SW480 (cell line): ENCODE data around the gene ZBTB16.
A peak's percentile ranks its signal among the peaks of the same experiment; 100 is the strongest.
"Not testable (repeated sequence)": the region's sequence is repeated elsewhere in the genome, so short reads cannot be mapped to it uniquely, and the experiment has no call there.

Experiments
- DNase-seq: peaks from one replicate; pipeline ENCODE4 v3.0.0-alpha.2; 2016; ENCODE audit warnings: low spot score

ZBTB16 gene

DNA sequence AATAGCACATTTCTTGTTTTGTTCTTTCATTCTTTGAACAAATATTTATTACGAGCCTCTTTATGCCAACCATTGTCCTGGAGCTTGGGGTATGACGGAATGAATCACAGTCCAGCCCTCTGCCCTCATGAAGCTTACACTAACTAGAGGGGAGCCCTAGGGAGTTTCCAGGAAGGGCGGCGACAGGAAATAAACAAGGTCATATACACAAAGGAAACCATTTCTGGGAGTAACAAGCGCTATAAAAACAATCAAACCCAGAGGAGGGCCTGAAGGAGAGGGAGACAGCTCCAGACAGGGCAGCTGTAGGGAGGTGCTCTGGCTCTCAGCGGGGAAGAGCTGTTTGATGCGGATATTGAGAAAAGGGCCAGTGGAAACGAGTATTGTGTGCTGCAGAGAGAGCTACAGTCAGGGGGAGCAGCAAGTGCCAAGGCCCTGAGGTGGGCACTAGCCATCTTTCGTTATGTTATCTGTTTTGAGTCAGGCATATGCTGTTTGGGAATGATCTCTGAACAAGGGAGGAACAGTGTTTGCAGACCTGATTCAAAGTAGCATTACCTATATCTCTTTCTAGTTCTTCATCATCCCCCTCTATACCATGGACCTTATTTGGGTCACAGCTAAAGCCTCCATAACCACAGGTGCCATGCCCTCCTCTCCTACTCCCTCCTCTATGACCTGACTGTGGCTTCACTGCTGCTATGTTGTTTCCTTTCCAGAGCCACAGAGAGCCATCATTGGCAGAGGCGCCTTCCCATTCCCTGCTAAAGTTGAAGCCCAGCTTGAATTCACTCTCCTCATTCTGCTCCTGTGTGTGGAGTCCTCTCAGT lies 15.3 kb upstream of the ZBTB16 start:
- no peak for DNase-seq

DNA sequence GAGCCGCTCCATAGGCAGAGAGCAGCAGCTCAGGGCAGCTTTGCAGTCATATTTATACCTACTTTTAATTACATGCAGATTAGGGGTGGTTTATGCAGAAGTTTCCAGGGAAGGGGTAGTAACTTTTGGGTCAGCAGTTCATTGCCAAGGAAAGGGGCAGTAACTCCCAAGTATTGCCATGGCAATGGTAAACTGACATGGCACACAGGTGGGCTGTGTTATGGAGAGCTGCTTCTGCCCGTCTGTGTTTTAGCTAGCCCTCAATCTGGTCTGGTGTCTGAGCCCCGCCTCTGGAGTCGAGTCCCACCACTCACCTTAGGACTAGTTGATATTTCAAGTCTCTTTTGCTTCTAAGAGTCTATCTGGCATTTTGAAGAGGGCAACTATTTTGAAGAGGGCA lies 12.2 kb upstream of the ZBTB16 start:
- DNase-seq: no peak

DNA sequence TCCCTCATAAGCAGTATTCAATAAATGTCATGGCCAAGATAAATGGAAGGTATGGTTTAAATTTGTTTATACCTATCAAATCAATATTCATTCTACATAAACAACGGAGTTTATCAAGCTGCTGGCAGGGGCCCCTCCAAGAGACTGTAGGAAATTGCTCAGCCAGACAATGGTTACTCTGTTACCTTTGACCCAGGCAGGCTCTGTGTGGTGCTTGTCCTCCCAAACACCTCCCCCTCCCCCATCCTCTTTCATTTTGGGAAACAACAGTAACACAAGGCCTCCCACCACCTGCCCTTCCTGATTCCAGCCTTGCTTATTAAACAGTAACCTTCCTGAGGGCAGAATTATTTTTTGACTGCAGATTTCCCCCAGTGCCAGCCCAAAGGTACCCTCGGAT lies 10.5 kb upstream of the ZBTB16 start:
- DNase-seq: no peak

DNA sequence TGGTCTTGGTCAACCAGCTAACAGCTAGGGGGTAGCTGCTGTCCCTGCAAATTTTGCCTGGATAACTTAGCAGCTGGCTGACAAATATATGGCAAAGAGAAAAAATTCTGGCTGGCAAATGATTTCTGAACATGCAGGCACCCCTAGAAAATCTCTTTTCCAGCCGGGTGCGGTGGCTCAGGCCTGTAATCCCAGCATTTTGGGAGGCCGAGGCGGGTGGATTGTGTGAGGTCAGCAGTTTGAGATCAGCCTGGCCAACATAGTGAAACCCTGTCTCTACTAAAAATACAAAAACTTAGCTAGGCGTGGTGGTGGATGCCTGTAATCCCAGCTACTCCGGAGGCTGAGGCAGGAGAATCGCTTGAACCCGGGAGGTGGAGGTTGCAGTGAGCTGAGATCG lies 9.7 kb upstream of the ZBTB16 start:
- not testable (repeated sequence) for DNase-seq

DNA sequence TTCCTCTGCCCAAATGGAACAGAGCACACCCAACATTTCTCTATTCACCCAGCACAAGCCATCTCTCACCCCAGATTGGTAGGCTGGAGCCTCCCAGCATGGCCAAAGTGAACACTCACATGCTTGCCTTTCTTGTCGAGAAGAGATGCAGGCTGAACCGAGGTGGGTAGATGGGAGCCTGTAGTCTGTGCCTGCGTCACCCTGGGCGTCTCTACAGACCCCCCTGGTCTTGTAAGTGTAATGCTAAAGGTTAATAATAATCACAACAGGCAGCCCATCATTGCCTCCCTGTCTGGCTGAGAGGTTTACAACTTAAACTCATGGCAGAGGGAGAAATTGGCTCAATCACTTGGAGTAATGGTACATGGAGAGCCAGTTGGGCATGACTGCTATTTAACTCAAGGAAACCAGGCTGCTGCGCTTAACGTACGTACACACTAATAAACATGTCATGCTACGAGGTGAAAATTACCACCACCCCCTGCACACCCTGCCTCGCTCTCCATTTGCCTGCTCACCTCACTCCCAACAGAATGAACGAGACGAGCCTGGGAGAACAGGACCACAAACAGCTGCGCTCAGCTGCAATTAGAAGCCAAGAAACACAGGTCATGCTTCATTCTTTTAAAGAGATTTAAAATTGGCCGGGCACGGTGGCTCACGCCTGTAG lies 9.1 kb upstream of the ZBTB16 start:
- no peak for DNase-seq

DNA sequence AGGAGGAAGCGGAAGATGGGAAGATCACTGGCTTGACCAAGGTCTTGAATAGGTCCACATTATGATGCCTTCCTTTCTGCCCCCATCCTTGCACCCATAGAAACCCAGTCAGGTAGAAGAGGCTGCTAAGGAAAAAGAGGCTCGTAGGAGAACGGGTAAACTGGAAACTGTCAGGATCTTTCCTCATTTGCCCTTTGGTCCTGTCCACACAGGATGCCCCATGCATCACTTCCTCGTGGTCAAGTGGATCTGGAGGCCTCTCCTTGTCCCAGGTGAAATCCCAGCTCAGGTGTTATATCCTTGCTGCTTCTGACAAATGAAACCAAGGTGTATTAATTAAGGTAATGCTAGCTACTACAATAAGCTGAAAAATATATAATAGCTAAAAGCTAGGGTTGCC lies 8.0 kb upstream of the ZBTB16 start:
- no peak for DNase-seq

DNA sequence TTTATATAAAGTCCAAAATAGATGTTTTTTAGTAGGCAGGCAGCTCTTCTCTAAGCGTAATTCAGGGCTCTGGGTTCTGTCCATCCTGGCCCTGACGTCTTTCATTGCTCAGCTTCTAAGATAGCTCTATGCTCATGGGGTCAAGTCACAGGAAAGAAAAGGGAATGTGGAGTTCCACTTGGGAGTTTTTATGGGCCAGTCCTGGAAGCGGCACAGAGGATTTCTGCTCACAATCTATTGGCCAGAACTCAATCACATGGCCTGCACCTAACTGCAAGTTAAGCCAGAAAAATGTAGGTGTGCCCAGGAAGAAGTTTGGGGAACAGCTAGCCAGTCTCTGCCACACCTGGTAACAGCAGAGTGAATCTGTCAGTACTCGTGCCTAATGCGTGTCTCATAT lies 7.4 kb upstream of the ZBTB16 start:
- DNase-seq: no peak

DNA sequence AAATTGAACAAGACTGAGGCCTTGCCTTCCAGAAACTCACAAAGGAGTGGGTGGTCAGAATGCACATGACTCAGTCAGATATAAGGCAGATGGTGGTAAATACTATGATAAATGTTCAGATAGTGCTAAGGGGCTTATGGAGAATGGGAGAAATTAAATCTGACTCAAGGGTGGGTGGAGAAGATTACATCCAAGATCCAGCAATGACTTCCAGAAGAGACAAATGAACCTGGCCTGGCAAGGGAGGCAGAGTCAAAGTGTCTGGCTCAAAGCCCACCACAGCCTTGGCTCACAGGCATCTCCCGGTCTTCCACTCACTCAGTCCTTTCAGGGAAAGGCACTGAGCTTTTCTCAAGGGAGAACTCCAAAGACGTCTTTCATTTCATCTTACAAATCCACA lies 6.1 kb upstream of the ZBTB16 start:
- no peak for DNase-seq

DNA sequence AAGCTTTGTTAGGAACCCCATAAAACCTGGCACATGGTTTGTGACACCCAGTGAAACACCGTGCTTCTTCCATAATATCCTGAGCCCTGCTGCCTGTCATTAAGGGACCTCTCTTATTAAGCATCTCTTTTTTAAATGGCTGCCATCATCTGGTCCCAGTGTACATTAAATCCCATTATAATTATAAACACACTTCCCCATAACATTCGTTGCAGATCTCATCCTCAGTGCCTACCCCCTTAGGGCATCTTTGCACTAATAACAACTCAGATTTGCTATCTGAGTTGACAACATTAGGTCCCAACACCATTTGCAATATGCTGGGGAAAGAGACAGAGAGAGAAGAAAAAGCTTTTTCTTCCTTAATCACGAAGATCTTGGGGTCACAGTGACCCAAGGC lies 4.7 kb upstream of the ZBTB16 start:
- no peak for DNase-seq

DNA sequence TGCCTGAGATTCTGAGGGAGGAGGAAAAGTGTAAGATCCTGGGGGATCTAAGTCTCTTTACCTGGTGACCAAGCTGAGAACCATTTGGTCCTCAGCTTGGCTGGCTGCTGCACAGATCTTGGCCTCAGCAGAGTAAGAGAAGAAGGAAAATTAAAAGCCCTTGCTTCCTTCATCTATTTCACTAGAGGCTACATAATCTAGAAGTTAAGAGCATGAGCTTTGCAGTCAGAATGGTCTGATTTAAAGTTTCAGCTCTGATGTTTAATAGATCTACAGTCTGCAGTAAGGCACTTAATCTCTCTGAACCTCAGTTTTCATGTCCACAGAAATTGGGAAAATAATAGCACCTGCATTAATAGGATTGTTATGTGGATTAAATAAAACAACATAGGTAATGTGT lies 3.1 kb upstream of the ZBTB16 start:
- no peak for DNase-seq

DNA sequence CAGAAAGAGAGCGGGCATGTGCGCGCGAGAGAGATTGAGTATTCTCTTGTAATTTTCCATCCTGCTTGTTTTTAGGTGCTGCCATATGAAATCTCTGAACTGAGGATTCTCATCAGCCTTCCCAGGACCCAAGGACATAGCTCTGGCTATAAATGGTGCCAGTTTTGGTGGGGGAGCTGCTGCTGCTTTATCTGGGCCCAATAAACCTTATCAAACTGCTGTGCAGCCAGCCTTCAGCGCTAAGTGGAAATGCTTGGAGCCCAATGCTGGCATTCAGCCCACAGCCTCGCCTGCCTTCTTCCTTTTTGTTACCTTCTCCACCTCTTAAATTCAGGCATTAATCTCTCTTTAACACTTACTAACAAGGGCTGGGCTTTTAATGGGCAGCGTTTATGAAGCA lies 2.4 kb upstream of the ZBTB16 start:
- no peak for DNase-seq

DNA sequence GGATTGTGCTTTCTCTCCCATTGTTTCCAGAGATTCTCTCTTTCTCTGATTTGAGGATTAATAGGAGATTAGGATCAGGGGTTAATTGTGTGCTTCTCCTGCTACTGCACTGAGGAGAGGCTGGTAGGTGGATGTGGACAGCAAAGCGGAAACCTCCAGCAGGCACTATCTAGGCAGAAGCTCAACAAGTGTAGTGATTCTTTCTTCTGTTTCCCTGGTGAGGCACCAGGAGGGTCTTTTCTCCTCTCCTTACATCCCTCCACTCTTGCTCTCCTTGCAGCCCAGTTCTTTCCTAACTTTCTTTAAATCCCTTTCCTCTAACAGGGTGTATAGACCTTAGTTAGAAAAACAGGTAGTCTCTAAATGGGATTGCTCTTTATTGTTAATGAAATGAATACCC lies 1.9 kb upstream of the ZBTB16 start:
- DNase-seq: no peak

DNA sequence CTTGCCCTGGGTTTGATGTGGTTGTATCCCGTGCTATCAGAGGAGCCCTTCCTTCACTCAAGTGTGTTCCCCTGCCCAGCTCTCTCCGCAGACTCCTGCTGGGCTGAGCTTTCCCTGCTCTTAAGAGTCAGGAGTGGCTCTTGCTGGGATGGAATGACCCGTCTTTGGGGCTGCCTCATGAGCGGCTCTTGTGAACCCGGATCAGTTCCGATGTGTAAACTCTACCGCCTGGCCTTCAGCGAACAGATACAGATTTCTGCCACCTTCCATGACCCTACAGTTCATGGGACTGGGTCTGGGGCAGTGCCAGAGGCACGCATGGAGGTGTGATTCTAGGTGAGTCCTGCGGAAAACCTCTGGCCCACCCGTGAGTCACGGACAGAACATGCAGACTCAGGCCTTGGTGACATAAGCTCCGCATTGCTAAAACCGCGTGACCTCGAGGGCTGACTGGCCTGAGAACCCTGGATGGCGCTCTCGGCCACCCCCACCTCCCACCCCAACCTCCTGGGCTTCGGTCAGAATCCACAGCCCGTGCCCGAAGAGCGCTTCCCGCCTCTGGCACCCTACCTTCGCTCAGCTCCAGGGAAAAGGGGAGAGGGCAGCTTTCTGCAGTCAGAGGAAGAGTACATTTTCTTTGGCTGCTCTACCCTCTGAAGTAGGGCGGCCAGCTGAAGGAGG lies 1.3 kb upstream of the ZBTB16 start:
- DNase-seq: no peak

DNA sequence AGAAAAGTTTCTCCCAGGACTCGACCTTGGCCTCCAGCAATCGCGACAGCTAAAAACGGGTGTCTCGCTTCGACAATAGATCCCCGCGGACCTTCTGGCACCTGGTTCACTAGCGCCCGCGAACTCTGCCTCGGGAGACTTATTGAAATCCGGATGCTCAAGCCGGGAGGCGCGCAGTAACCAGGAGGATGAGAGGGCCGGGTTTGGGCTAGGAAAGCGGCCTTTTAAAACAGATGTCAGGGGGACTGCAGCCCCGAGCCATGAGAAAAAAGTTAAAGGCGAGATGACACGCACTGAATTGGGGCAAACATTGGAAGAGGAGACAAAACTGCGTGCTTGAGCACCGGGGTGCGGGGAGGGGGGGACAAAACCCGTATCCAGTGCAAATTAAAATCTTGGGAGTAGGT lies 637 bp upstream of the ZBTB16 start:
- no peak for DNase-seq

DNA sequence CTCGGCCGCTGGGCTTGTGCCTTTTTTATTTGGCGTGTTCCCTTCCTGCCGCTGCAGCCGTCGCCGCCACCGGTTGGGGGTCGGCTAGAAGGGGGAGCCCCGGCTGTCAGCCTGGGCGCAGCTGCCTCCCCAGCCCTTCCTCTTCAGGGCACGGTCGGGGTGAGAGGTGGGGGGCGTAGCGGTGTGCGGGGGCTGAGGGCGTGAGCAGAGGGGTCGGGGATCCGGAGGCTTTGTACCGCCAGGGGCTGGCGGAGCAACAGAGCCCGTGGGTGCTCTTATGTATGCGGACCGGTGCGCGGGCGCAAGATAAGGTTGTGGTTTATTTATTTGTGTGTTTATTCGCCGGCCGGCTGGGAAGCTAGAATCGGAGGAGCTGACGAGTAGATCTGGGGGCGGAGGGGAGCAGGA lies 477 bp downstream of the ZBTB16 start:
- DNase-seq: peak; percentile 41

DNA sequence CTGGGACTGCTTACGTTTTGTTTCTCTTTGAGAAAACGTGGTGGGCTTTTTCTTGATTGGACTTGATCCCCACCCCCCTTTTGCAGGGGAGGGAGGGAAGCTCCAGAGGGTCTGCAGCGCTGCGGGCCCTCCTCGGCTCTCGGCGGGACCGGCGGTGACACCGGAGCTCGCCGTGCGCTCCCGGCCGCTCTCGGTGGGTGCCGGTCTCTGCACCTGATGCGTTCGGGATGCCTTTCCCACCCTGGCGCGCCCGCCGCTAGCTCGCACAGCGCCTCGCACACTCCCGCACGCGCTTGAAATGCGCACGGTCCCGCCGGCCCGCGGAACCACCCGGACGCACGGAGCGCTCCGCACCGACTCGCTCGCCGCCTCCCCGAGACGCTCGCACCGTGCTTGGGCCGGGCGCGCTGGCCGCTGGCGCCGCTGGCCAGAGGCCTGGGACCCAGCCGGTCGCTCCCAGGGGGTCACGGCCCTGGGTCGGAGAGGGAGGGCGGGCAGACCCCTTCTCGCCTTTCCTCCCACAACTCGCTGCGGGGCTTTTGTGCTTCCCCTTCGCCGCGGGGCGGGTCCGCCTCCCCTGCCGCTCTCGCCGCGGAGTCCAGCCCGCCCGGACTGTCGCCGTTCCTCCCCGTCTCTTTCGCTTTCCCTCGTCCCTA lies 1.0 kb downstream of the ZBTB16 start:
- DNase-seq: no peak

DNA sequence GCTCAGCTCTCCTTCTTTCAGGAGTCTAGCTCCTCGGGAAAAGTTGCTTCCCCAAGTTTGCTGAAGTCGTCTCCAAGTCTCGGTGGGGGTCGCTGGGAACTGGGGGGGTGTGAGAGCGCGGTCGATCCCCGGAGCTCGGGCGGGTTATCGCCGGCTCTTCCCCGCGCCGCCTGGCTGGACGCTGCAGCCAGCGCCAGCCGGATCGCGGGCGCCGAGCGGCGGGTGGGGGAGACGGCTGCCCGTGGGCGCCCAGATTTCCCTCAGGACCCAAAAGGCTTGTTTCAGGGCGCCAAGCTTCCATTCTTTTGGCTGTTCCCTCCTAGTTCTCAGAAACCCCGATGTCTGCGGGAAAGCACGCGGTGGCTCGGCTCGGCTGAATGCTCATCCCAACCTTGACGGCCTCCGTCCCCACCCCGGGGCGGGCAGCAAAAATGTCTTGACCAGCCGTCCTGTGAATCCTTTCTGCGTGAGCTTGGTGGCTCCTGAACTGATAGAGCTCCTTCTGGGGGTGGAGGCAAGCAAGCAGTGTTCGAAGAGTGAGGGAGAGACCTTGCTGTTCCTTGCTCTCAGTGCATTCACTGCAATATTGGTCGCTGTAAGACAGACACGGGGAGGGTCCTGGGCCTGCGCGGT lies 1.7 kb downstream of the ZBTB16 start:
- DNase-seq: peak; percentile 18

DNA sequence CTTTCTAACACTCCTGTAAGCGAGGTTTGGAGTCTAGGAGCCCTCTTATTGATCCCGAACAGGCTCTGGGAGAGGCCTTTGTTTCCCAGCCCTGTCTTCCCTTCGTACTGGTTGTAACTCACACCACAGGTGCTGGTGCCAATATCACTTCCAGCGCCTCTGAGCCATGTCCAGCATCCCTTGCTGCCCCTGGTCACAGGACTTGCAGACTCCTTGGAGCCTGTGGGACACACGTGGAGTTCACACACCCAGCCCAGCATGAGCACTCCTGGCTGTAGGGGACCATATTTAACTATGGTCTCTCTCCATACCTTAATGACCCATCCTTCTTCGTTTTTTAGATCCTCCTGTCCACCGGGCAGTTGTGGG lies 2.2 kb downstream of the ZBTB16 start:
- no peak for DNase-seq

DNA sequence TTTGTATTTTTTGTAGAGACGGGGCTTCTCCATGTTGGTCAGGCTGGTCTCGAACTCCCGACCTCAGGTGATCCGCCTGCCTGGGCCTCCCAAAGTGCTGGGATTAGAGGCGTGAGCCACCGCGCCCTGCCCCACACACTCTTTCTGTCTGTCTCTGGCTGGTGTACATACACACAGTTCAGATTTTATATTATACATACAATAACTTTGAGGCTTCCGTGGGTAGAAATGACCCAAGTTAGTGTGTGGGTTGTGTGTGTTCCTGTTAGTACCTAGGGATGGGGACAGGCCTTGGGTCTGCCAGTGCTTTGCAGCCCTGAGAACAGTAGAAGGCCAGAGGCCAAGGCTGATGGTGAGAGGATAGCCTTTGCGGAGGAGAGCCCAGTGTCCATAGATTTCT lies 2.8 kb downstream of the ZBTB16 start:
- DNase-seq: no peak

DNA sequence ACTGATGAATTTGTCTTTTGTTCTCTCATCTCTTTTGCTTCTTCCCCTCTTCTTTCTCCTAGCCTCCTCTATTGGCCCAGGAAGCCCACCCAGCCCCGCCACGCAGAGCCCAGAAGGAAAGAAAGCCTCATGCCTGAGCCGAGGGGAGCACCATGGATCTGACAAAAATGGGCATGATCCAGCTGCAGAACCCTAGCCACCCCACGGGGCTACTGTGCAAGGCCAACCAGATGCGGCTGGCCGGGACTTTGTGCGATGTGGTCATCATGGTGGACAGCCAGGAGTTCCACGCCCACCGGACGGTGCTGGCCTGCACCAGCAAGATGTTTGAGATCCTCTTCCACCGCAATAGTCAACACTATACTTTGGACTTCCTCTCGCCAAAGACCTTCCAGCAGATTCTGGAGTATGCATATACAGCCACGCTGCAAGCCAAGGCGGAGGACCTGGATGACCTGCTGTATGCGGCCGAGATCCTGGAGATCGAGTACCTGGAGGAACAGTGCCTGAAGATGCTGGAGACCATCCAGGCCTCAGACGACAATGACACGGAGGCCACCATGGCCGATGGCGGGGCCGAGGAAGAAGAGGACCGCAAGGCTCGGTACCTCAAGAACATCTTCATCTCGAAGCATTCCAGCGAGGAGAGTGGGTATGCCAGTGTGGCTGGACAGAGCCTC lies 3.8 kb downstream of the ZBTB16 start:
- no peak for DNase-seq

DNA sequence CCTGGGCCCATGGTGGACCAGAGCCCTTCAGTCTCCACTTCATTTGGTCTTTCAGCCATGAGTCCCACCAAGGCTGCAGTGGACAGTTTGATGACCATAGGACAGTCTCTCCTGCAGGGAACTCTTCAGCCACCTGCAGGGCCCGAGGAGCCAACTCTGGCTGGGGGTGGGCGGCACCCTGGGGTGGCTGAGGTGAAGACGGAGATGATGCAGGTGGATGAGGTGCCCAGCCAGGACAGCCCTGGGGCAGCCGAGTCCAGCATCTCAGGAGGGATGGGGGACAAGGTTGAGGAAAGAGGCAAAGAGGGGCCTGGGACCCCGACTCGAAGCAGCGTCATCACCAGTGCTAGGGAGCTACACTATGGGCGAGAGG lies 4.3 kb downstream of the ZBTB16 start:
- DNase-seq: no peak

DNA sequence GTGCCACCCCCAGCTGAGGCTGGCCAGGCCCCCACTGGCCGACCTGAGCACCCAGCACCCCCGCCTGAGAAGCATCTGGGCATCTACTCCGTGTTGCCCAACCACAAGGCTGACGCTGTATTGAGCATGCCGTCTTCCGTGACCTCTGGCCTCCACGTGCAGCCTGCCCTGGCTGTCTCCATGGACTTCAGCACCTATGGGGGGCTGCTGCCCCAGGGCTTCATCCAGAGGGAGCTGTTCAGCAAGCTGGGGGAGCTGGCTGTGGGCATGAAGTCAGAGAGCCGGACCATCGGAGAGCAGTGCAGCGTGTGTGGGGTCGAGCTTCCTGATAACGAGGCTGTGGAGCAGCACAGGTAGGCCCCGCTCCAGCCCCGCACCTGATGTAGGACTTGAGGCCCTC lies 4.7 kb downstream of the ZBTB16 start:
- DNase-seq: no peak
